ENCODE measurements around the gene ELOF1. TPM values are rescaled to one million over a fixed set of nuclear protein-coding genes. Genes with fewer than 3 reads are reported as not detected.
A peak's percentile ranks its signal among the peaks of the same experiment; 100 is the strongest.

Gene ELOF1
- total and polyA plus RNA-seq, 2 of the 13 experiments (the other 11 are each of a cell fraction or from before 2014, with no cell fraction given): 14.5 to 43.2 TPM

DNA sequence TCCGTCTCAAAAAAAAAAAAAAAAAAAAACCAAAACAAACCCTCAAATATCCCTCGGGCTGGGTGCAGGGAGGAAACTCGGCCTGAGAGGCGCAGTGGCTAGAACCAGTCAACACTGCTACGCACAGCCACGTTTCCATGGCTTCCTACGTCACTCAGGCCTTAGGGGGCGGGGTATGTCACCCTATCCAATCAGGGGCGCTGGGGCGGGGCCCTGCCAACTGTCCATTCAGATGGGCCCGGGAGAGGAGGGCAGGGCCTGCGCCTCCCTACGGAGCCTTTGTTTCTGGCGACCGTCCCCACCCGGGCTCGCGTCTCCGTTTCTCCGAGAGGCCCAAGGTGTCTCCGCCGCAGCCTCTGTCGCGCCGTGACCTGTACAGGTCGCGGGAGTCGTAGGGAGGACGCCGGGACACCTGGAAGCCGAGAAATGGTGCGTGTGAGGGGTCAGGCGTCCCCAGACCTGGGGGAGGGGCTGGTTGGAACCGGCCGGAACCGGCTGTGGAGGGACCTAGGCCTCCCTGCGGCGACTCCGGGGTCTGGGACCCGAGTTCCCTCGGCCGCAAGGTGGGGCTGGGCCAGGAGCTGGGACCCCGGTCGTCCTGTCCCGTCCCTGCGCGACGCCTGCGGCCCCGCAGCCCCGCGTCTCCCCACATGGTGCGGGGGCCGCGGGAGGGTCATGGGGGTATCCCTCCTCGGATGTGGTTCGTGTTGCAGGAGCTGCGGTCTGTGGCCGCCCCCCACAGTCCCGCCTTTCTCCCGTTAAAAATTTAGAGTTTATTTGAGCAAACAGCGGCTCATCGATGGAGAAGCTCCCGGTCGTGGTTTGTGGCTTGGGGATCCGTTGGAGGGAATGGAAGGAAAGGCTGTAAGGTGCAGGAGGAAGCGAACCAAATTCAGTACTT is 38.4 kb upstream of the ELOF1 start, which contains the start of gene ZNF627 (continued):
- TF ChIP-seq, protein P1, sequence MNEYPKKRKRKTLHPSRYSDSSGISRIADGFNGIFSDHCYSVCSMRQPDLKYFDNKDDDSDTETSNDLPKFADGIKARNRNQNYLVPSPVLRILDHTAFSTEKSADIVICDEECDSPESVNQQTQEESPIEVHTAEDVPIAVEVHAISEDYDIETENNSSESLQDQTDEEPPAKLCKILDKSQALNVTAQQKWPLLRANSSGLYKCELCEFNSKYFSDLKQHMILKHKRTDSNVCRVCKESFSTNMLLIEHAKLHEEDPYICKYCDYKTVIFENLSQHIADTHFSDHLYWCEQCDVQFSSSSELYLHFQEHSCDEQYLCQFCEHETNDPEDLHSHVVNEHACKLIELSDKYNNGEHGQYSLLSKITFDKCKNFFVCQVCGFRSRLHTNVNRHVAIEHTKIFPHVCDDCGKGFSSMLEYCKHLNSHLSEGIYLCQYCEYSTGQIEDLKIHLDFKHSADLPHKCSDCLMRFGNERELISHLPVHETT (CRISPR knock-in tag; conservative IDR thresholded peaks at IDR 0.05): no peak; the same call in 1 of the 2 replicates
- TF ChIP-seq MAFF (IDR thresholded peaks at IDR 0.05; ENCODE audit: low read depth, low read length) (no peak), ZNF101 (CRISPR knock-in tag; IDR thresholded peaks at IDR 0.05; ENCODE audit: borderline replicate concordance, low read depth) (no peak), GABPA (IDR thresholded peaks at IDR 0.05; ENCODE audit: low read depth, low read length) (no peak), GABPA (CRISPR knock-in tag; IDR thresholded peaks at IDR 0.05; ENCODE audit: low read depth) (peak; percentile 27; the same call in 1 of the 2 replicates), ZNF121 (CRISPR knock-in tag; IDR thresholded peaks at IDR 0.05) (no peak), ARHGAP35 (CRISPR knock-in tag; IDR thresholded peaks at IDR 0.05; ENCODE audit: borderline replicate concordance) (peak; percentile 80; the same call in 1 of the 2 replicates), ZNF180 (CRISPR knock-in tag; IDR thresholded peaks at IDR 0.05; ENCODE audit: borderline replicate concordance, low read depth) (no peak), ZNF614 (CRISPR knock-in tag; IDR thresholded peaks at IDR 0.05; ENCODE audit: borderline replicate concordance) (no peak), ZNF441 (CRISPR knock-in tag; IDR thresholded peaks at IDR 0.05; ENCODE audit: borderline replicate concordance) (0 out of 2 replicates have a peak, but pooled peaks have one; percentile 29)
- TF ChIP-seq, protein P2, sequence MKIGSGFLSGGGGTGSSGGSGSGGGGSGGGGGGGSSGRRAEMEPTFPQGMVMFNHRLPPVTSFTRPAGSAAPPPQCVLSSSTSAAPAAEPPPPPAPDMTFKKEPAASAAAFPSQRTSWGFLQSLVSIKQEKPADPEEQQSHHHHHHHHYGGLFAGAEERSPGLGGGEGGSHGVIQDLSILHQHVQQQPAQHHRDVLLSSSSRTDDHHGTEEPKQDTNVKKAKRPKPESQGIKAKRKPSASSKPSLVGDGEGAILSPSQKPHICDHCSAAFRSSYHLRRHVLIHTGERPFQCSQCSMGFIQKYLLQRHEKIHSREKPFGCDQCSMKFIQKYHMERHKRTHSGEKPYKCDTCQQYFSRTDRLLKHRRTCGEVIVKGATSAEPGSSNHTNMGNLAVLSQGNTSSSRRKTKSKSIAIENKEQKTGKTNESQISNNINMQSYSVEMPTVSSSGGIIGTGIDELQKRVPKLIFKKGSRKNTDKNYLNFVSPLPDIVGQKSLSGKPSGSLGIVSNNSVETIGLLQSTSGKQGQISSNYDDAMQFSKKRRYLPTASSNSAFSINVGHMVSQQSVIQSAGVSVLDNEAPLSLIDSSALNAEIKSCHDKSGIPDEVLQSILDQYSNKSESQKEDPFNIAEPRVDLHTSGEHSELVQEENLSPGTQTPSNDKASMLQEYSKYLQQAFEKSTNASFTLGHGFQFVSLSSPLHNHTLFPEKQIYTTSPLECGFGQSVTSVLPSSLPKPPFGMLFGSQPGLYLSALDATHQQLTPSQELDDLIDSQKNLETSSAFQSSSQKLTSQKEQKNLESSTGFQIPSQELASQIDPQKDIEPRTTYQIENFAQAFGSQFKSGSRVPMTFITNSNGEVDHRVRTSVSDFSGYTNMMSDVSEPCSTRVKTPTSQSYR (CRISPR knock-in tag; IDR thresholded peaks at IDR 0.05; ENCODE audit: borderline replicate concordance): peak; percentile 89
- TF ChIP-seq, protein P3, sequence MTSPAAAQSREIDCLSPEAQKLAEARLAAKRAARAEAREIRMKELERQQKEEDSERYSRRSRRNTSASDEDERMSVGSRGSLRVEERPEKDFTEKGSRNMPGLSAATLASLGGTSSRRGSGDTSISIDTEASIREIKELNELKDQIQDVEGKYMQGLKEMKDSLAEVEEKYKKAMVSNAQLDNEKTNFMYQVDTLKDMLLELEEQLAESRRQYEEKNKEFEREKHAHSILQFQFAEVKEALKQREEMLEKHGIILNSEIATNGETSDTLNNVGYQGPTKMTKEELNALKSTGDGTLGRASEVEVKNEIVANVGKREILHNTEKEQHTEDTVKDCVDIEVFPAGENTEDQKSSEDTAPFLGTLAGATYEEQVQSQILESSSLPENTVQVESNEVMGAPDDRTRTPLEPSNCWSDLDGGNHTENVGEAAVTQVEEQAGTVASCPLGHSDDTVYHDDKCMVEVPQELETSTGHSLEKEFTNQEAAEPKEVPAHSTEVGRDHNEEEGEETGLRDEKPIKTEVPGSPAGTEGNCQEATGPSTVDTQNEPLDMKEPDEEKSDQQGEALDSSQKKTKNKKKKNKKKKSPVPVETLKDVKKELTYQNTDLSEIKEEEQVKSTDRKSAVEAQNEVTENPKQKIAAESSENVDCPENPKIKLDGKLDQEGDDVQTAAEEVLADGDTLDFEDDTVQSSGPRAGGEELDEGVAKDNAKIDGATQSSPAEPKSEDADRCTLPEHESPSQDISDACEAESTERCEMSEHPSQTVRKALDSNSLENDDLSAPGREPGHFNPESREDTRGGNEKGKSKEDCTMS (CRISPR knock-in tag; conservative IDR thresholded peaks at IDR 0.05): no peak
- TF ChIP-seq, protein P4, sequence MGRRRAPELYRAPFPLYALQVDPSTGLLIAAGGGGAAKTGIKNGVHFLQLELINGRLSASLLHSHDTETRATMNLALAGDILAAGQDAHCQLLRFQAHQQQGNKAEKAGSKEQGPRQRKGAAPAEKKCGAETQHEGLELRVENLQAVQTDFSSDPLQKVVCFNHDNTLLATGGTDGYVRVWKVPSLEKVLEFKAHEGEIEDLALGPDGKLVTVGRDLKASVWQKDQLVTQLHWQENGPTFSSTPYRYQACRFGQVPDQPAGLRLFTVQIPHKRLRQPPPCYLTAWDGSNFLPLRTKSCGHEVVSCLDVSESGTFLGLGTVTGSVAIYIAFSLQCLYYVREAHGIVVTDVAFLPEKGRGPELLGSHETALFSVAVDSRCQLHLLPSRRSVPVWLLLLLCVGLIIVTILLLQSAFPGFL (CRISPR knock-in tag; IDR thresholded peaks at IDR 0.05): no peak
- TF ChIP-seq, protein P5, sequence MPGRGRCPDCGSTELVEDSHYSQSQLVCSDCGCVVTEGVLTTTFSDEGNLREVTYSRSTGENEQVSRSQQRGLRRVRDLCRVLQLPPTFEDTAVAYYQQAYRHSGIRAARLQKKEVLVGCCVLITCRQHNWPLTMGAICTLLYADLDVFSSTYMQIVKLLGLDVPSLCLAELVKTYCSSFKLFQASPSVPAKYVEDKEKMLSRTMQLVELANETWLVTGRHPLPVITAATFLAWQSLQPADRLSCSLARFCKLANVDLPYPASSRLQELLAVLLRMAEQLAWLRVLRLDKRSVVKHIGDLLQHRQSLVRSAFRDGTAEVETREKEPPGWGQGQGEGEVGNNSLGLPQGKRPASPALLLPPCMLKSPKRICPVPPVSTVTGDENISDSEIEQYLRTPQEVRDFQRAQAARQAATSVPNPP (CRISPR knock-in tag; IDR thresholded peaks at IDR 0.05): no peak
- TF ChIP-seq, protein P6, sequence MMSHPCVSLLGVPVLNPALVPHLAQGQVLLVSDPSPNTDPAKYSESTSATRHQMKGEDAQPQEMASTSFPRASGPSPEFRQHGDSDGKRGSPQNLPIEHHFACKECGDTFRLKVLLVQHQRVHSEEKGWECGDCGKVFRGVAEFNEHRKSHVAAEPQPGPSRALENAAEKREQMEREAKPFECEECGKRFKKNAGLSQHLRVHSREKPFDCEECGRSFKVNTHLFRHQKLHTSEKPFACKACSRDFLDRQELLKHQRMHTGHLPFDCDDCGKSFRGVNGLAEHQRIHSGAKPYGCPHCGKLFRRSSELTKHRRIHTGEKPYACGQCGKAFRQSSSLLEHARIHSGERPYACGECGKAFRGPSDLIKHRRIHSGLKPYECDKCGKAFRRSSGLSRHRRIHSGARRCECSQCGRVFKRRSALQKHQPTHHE (CRISPR knock-in tag; IDR thresholded peaks at IDR 0.05; ENCODE audit: borderline replicate concordance): no peak
